CD8-positive, alpha-beta memory T cell (primary cell): ENCODE measurements around the gene TAF1D. TPM values are rescaled to one million over a fixed set of nuclear protein-coding genes. Genes with fewer than 3 reads are reported as not detected.
A peak's percentile ranks its signal among the peaks of the same experiment; 100 is the strongest.
"Not testable (repeated sequence)": the region's sequence is repeated elsewhere in the genome, so short reads cannot be mapped to it uniquely, and the experiment has no call there.

Experiments
- CTCF ChIA-PET: fragments of 350-600 bp; sonication (Branson Sonifier 250); formaldehyde crosslinking; loops from one replicate; lab custom pipeline; 2021; ENCODE audit warnings: antibody characterized with exemption; lab: Charles Lee
- POLR2A ChIA-PET: fragments of 350-600 bp; sonication (Branson Sonifier 250); formaldehyde crosslinking; loops from one replicate; lab custom pipeline; 2021; ENCODE audit warnings: antibody characterized with exemption; lab: Charles Lee
- DNase-seq, 5 donors: peaks; one replicate each; pipeline versions ENCODE4 v3.0.0 to v3.0.0-alpha.2; 2020 to 2022; ENCODE audit warnings: mixed read lengths in 1 of 5
- H3K27ac ChIP-seq: one replicate; pipeline ENCODE4 v1.7.0; 2013; ENCODE audit warnings: low read depth, mild to moderate bottlenecking, low read length, moderate library complexity
- H3K27me3 ChIP-seq: 2 replicates; pipeline ENCODE4 v1.7.0; 2013; ENCODE audit warnings: low read length, mild to moderate bottlenecking; ENCODE audit not compliant: insufficient read depth, poor library complexity, severe bottlenecking
- H3K36me3 ChIP-seq: 2 replicates; pipeline ENCODE4 v1.7.0; 2013; ENCODE audit warnings: mild to moderate bottlenecking, low read length, moderate library complexity; ENCODE audit not compliant: insufficient read depth
- H3K4me1 ChIP-seq: 2 replicates; pipeline ENCODE4 v1.7.0; 2013; ENCODE audit warnings: mild to moderate bottlenecking, low read length, moderate library complexity; ENCODE audit not compliant: insufficient read depth
- H3K4me3 ChIP-seq: 2 replicates; pipeline ENCODE4 v1.7.0; 2013; ENCODE audit warnings: mild to moderate bottlenecking, low read length
- H3K9me3 ChIP-seq: 2 replicates; pipeline ENCODE4 v1.7.0; 2013; ENCODE audit warnings: mild to moderate bottlenecking, low read length
- H3K27ac Mint-ChIP-seq, 8 donors: one replicate each; pipeline ENCODE4 v1.8.0; 2020 to 2021; ENCODE audit warnings: mixed read lengths in 8 of 8, mild to moderate bottlenecking in 6 of 8, inconsistent platforms in 3 of 8, moderate library complexity in 3 of 8
- H3K27me3 Mint-ChIP-seq, 2 donors: one replicate each; pipeline ENCODE4 v1.8.0; 2020 to 2021; ENCODE audit warnings: mixed read lengths in 2 of 2, mild to moderate bottlenecking in 1 of 2, moderate library complexity in 1 of 2
- H3K36me3 Mint-ChIP-seq, 3 donors: one replicate each; pipeline ENCODE4 v1.8.0; 2020 to 2021; ENCODE audit warnings: mixed read lengths in 3 of 3, inconsistent platforms in 1 of 3, mild to moderate bottlenecking in 1 of 3
- H3K4me1 Mint-ChIP-seq, 3 donors: one replicate each; pipeline ENCODE4 v1.8.0; 2020 to 2021; ENCODE audit warnings: mixed read lengths in 3 of 3, inconsistent platforms in 1 of 3, mild to moderate bottlenecking in 1 of 3
- H3K4me3 Mint-ChIP-seq, 7 donors: one replicate each; pipeline ENCODE4 v1.8.0; 2020 to 2021; ENCODE audit warnings: mixed read lengths in 7 of 7, mild to moderate bottlenecking in 6 of 7, moderate library complexity in 4 of 7, inconsistent platforms in 2 of 7
- H3K9me3 Mint-ChIP-seq, 5 donors: one replicate each; pipeline ENCODE4 v1.8.0; 2020 to 2022; ENCODE audit warnings: mixed read lengths in 5 of 5, mild to moderate bottlenecking in 3 of 5, moderate library complexity in 2 of 5, inconsistent platforms in 1 of 5
- polyA plus RNA-seq: library from polyadenylated mRNA; unstranded; fragments of 300-500 nt; fragmentation: Illumina TruSeq; gene quantifications from one replicate; pipeline ENCODE4 v1.2.3, GENCODE V29; 2021
- total RNA-seq, 2 experiments: library from RNA; stranded (reverse); gene quantifications; one replicate each; pipeline ENCODE4 v1.2.3, GENCODE V29; 2021

TAF1D gene
- total and polyA plus RNA-seq, 3 experiments from 2014 or later, result 18.0 to 265 (median 249) TPM

DNA sequence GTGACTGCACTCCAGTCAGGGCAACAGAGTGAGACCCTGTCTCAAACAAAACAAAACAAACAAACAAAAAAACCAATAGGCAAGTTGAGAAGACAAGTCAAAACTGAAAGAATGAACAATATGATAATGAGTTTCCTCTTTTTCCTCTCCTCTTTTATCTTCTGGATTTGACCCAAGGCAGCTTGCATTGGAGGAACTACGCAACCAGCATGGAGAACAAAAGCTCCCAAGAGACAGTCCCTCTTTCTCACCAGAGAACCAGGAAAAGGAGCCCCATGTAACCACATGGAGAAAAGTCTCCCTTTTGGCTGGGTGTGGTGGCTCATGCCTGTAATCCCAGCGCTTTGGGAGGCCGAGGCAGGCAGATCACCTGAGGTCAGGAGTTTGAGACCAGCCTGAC, 33.3 kb upstream of the TAF1D start:
- H3K27ac ChIP-seq, POLR2A ChIA-PET, H3K27me3 Mint-ChIP-seq, H3K4me1 ChIP-seq, H3K27ac Mint-ChIP-seq, H3K4me1 Mint-ChIP-seq, H3K4me3 Mint-ChIP-seq, CTCF ChIA-PET, H3K9me3 Mint-ChIP-seq, H3K27me3 ChIP-seq, H3K36me3 Mint-ChIP-seq, DNase-seq, H3K9me3 ChIP-seq, H3K36me3 ChIP-seq, H3K4me3 ChIP-seq: not testable (repeated sequence)

DNA sequence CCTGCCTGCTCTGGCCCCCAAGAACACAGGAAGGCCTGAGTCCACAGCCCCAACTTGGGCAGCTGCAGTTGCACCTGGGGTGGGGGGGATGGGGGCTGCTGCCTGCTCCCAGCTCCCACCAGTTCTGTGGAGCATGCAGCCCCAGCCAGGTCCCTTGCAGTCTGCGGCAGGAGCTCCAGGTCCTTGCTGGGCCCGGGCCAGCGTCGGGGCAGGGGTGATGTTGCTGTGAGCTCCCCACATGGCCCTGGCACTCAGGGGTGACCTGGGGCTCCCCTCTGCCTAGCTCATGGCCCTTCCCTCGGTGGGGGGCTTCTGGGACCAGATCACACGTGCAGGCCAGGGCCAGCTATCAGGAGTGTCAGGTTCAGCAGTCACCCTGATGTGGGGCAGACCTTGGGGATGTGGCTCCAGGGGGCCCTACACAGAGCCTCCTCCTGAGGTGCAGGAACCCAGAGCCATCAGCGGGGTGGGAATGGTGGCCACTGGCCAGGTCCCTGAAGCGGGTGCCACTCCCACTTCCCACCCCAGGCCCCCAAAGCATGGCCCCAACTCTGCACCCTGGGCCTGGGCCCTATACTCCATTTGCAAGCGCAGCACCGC, 32.4 kb upstream of the TAF1D start:
- Histone ChIP-seq H3K27me3 (no peaks in the 10 kb centered on the region), H3K36me3 (no peaks in the 10 kb centered on the region), H3K4me1 (no peaks in the 10 kb centered on the region), H3K9me3 (no peaks in the 10 kb centered on the region), H3K4me3 (no peak overlapping the region), H3K27ac (no peak overlapping the region)
- ChIA-PET CTCF (no interaction called here), POLR2A (no interaction called here)
- Mint-ChIP-seq H3K4me1 (no peaks in the 10 kb centered on the region), H3K27ac (no peak overlapping the region), H3K36me3 (no peaks in the 10 kb centered on the region), H3K27me3 (no peaks in the 10 kb centered on the region), H3K9me3 (no peaks in the 10 kb centered on the region), H3K4me3 (no peak overlapping the region)
- DNase-seq, result no peak

DNA sequence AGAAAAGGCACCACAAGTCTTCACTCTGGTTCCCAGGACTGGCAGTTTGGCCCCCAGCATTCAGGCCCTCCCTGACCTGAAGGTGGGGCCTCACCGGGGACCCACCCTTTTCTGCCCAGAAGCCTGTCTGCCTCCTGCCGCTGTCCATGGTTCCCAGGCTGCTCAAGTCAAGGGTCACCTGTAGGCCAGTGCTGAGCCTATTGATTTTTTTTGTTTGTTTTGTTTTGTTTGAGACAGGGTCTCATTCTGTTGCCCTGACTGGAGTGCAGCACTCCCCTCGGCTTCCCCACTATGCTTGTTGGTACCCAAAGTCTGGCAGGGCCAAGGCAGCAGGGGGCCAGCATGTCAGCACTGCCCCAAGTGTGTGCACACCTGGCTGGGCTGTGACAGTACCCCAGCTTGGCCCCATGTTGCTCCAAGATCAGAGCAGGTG, 31.8 kb upstream of the TAF1D start:
- H3K9me3 Mint-ChIP-seq, result no peaks in the 10 kb centered on the region
- H3K4me3 ChIP-seq, result no peak overlapping the region
- CTCF ChIA-PET, result no interaction called here
- no peak for DNase-seq
- no peaks in the 10 kb centered on the region for H3K36me3 ChIP-seq
- no peaks in the 10 kb centered on the region for H3K36me3 Mint-ChIP-seq
- H3K9me3 ChIP-seq, result no peaks in the 10 kb centered on the region
- no peak overlapping the region for H3K4me3 Mint-ChIP-seq
- H3K27ac Mint-ChIP-seq, result no peak overlapping the region
- POLR2A ChIA-PET, result no interaction called here
- H3K4me1 Mint-ChIP-seq, result no peaks in the 10 kb centered on the region
- H3K27ac ChIP-seq, result no peak overlapping the region
- no peaks in the 10 kb centered on the region for H3K27me3 ChIP-seq
- no peaks in the 10 kb centered on the region for H3K27me3 Mint-ChIP-seq
- H3K4me1 ChIP-seq, result no peaks in the 10 kb centered on the region

DNA sequence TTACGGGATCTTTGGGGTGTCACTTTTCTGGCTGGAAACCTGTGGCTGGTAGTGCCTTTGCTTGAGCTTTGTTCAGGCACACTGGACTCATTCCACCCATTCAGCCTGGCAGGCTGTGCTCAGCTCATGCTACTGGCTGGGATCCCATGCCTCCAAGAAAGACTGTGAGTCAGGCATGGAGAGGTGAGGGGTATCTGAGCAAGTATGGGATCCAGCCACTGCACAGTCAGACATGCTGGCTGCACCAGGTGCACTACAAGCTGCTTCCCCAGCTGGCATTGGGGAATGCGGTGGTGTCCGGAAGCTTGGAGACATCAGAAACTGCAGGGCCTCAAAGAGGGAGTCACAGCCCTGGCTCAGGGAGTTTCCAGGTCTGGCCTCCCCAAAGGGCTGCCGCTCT, 30.8 kb upstream of the TAF1D start:
- Mint-ChIP-seq H3K27me3 (no peaks in the 10 kb centered on the region), H3K36me3 (no peaks in the 10 kb centered on the region), H3K27ac (no peak overlapping the region), H3K4me1 (no peaks in the 10 kb centered on the region), H3K9me3 (no peaks in the 10 kb centered on the region), H3K4me3 (no peak overlapping the region)
- Histone ChIP-seq H3K27me3 (no peaks in the 10 kb centered on the region), H3K27ac (no peak overlapping the region), H3K36me3 (no peaks in the 10 kb centered on the region), H3K4me1 (no peaks in the 10 kb centered on the region), H3K9me3 (no peaks in the 10 kb centered on the region), H3K4me3 (no peak overlapping the region)
- ChIA-PET POLR2A (no interaction called here), CTCF (no interaction called here)
- no peak for DNase-seq

DNA sequence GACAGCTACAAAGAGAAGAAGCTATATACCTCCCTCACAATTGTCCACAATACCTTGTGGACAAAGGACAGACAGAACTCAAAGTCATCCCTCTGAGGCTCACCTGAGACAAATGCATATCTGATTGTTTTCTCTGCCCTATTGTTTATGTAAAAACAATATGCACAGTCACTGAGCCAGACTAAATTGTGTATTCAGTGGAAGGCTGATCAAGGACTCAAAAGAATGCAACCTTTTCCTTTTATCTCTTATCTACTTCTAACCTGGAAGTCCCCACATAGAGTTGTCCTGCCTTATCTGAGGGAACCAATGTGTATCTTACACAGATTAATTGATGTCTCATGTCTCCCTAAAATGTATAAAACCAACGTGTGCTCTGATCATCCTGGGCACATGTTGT, 28.9 kb upstream of the TAF1D start:
- no peak for DNase-seq
- Histone ChIP-seq H3K4me3 (no peak overlapping the region), H3K4me1 (no peaks in the 10 kb centered on the region), H3K36me3 (no peaks in the 10 kb centered on the region), H3K27me3 (no peaks in the 10 kb centered on the region), H3K27ac (no peak overlapping the region), H3K9me3 (no peaks in the 10 kb centered on the region)
- H3K36me3 Mint-ChIP-seq, result peaks cover 0 to 4% (median 0%) of the 10 kb centered on the region in 3 donors
- H3K9me3 Mint-ChIP-seq, result no peaks in the 10 kb centered on the region
- POLR2A ChIA-PET, result no interaction called here
- CTCF ChIA-PET, result no interaction called here
- H3K27ac Mint-ChIP-seq, result no peak overlapping the region
- no peaks in the 10 kb centered on the region for H3K4me1 Mint-ChIP-seq
- H3K27me3 Mint-ChIP-seq, result no peaks in the 10 kb centered on the region
- no peak overlapping the region for H3K4me3 Mint-ChIP-seq

DNA sequence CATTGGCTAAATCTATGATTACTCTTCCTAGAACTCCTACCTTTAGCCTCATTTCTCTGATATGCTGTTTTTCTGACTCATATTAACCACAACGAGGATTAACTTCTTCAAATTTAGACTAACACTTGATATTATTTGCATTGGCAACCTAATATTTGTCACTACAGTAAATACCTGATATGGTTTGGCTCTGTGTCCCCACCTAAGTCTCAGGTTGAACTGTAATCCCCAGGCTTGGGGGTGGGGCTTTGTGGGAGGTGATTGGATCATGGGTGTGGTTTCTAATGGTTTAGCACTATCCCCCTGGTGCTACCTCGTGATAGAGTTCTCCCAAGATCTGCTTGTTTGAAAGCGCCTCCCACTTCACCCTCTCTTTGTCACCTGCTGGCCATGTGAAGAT, 25.7 kb upstream of the TAF1D start:
- CTCF ChIA-PET, result interaction anchor here (0.8 kb wide), 1 partner anchor 17 kb away, joined by 3 read pairs; the partner anchor contains the start of gene MED17

DNA sequence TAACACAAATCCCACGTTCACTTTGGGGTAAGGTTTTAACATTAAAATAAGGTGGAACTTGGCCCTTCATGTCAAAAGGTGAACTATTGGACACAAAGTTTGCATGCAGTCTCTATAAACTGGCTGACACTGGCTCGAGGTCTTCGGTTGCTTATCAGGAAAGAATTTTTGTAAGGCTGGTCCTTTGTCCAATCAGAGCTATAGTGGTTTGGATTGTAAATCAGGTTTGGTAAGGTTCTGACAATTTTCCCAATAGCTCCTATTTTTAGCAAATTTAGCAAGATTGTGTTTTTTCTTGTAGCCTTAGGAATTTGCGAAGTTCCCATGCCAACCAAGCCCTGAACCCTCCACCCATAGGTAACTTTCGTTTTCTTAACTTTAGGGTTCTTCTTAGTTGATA, 25.2 kb upstream of the TAF1D start:
- Histone ChIP-seq H3K9me3 (no peaks in the 10 kb centered on the region), H3K27me3 (no peaks in the 10 kb centered on the region), H3K4me3 (no peak overlapping the region), H3K36me3 (no peaks in the 10 kb centered on the region), H3K27ac (no peak overlapping the region), H3K4me1 (no peaks in the 10 kb centered on the region)
- peaks cover 0 to 25% (median 5%) of the 10 kb centered on the region in 3 donors for H3K36me3 Mint-ChIP-seq
- ChIA-PET POLR2A (no interaction called here), CTCF (interaction anchor here (0.8 kb wide), 1 partner anchor 18 kb away, joined by 3 read pairs; the partner anchor contains the start of gene MED17)
- no peaks in the 10 kb centered on the region for H3K9me3 Mint-ChIP-seq
- no peak for DNase-seq
- H3K4me1 Mint-ChIP-seq, result no peaks in the 10 kb centered on the region
- no peaks in the 10 kb centered on the region for H3K27me3 Mint-ChIP-seq
- no peak overlapping the region for H3K4me3 Mint-ChIP-seq
- H3K27ac Mint-ChIP-seq, result no peak overlapping the region

More for the DNA sequence above, 25.7 kb upstream of the TAF1D start:
- DNase-seq, result no peak
- Mint-ChIP-seq H3K4me1 (no peaks in the 10 kb centered on the region), H3K27me3 (no peaks in the 10 kb centered on the region), H3K27ac (peak overlapping the region in 1 of 8 donors; percentile 79), H3K4me3 (no peak overlapping the region), H3K36me3 (peaks cover 0 to 24% (median 5%) of the 10 kb centered on the region in 3 donors), H3K9me3 (no peaks in the 10 kb centered on the region)
- no peaks in the 10 kb centered on the region for H3K36me3 ChIP-seq
- no peaks in the 10 kb centered on the region for H3K4me1 ChIP-seq
- H3K9me3 ChIP-seq, result no peaks in the 10 kb centered on the region
- no peak overlapping the region for H3K27ac ChIP-seq
- H3K4me3 ChIP-seq, result no peak overlapping the region
- POLR2A ChIA-PET, result no interaction called here
- no peaks in the 10 kb centered on the region for H3K27me3 ChIP-seq

DNA sequence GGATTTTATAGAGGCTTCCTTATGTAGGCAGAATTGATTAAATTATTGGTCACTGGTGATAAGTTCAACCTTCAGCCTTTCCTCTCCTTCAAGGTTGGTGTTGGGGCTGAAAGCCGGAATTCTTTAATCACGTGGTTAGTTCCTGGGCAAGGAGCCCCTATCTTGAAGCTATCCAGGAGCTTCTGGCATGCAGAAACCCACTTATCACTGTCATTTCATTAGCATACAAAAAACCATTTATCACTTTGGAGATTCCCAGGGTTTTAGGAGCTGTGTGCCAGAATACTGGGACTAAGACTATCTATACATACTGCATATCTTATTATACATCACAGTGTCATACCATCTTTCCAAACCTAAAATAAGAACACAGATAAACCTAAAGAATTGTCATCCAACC, 24.3 kb upstream of the TAF1D start:
- no peaks in the 10 kb centered on the region for H3K9me3 ChIP-seq

More for the DNA sequence above, 24.3 kb upstream of the TAF1D start:
- POLR2A ChIA-PET, result no interaction called here
- no peak overlapping the region for H3K27ac ChIP-seq
- H3K4me3 ChIP-seq, result no peak overlapping the region
- Mint-ChIP-seq H3K27ac (peak overlapping the region in 1 of 8 donors; percentile 14), H3K36me3 (peaks cover 0 to 34% (median 10%) of the 10 kb centered on the region in 3 donors), H3K4me1 (no peaks in the 10 kb centered on the region), H3K27me3 (no peaks in the 10 kb centered on the region), H3K9me3 (no peaks in the 10 kb centered on the region), H3K4me3 (no peak overlapping the region)
- DNase-seq, result no peak
- H3K27me3 ChIP-seq, result no peaks in the 10 kb centered on the region
- H3K4me1 ChIP-seq, result no peaks in the 10 kb centered on the region
- no peaks in the 10 kb centered on the region for H3K36me3 ChIP-seq
- CTCF ChIA-PET, result no interaction called here
